ENCODE results near the gene RITA1.
A peak's percentile ranks its signal among the peaks of the same experiment; 100 is the strongest.

RITA1 gene

DNA sequence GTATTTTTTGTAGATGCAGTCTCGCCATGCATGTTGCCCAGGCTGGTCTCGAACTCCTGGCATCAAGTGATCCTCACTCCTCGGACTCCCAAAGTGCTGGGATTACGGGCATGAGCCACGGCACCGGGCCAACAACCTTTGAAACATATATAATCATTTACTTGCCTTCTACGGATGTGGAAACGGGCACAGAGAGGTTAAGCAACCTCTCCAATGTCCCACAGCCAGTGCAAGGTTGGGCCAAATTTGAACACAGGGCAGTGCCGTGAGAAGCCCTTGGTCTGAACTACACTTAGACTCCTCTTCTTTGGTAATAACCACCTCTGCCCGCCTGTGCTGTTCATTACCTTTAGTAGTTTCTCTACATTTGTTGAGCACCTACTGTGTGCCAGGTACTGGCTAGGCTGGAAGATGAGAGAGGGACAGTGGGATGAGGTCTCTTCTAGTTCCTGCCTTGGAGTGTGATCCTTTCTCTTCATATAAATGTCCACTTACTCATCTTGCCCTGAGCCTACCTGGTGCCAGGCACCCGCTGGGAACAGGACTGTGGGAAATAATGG is 2.4 kb upstream of the RITA1 start:
- TF ChIP-seq ZNF274 (IDR thresholded peaks at IDR 0.05; ENCODE audit: low read depth, low read length) (no peak), YY1 (IDR thresholded peaks at IDR 0.05; ENCODE audit: insufficient read depth, insufficient read length) (no peak), SUZ12 (IDR thresholded peaks at IDR 0.05; ENCODE audit: extremely low read depth, insufficient read depth, insufficient read length) (no peak)
- Histone ChIP-seq H3K4me3 (ENCODE audit: insufficient read length, low read depth) (no peak overlapping the region), H3K9ac (ENCODE audit: insufficient read length, low read depth) (no peak overlapping the region), H3K4me1 (ENCODE audit: insufficient read depth, insufficient read length) (peaks cover 6% of the 10 kb centered on the region), H3K36me3 (ENCODE audit: insufficient read depth, insufficient read length, low read length) (peaks cover 63% of the 10 kb centered on the region), H3K27me3 (ENCODE audit: insufficient read depth, insufficient read length) (no peaks in the 10 kb centered on the region), H3K9me3 (ENCODE audit: insufficient read depth, low read length) (no peaks in the 10 kb centered on the region)
- no peak for DNase-seq (ENCODE audit: low read depth, low spot score)

DNA sequence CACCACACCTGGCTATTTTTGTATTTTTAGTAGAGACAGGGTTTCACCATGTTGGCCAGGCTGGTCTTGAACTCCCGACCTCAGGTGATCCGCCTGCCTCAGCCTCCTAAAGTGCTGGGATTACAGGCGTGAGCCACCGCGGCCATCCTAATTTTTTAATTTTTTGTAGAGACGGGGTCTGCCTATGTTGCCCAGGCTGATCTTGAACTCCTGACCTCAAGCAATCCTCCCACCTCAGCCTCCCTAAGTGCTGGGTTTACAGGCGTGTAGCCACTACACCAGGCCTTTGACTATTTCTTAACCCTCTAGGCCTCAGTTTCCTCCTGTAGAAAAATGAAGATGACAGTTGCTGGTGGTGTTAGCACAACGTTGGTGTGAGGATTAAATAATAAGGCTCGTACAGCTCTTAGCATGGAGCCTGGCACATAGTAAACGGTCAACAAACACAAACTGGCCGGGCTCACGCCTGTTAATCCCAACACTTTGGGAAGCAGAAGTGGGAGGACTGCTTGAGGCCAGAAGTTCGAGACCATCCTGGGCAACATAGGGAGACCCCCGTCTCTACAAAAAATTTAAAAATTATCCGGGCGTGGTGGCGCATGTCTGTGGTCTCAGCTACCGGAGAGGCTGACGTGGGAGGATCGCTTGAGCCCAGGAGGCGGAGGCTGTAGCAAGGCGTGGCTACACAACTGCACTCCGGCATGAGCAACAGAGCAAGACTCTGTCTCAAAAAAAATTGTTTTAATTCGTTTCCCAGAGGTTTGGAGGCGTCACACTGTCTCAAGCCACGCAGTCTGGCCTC is 1.2 kb upstream of the RITA1 start:
- no peaks in the 10 kb centered on the region for H3K27me3 ChIP-seq (ENCODE audit: insufficient read depth, insufficient read length)
- TF ChIP-seq SUZ12 (IDR thresholded peaks at IDR 0.05; ENCODE audit: extremely low read depth, insufficient read depth, insufficient read length) (no peak), YY1 (IDR thresholded peaks at IDR 0.05; ENCODE audit: insufficient read depth, insufficient read length) (no peak), ZNF274 (IDR thresholded peaks at IDR 0.05; ENCODE audit: low read depth, low read length) (no peak)
- peaks cover 60% of the 10 kb centered on the region for H3K36me3 ChIP-seq (ENCODE audit: insufficient read depth, insufficient read length, low read length)

DNA sequence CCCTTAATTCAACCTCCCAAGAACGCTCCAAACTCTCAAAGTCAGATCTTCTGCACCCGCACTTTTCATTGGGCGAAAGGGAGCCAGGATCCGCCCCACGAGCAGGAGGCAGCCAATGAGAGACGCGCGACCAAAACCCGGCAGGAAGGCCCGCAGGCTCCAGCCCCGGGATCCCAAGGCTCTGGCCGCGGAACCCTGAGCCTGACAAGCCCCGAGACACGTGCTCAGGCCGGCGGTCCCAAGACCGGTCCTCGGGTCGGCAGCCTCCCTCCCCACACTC is 681 bp upstream of the RITA1 start:
- Histone ChIP-seq H3K9ac (ENCODE audit: insufficient read length, low read depth) (peak overlapping the region; percentile 99), H3K36me3 (ENCODE audit: insufficient read depth, insufficient read length, low read length) (peaks cover 60% of the 10 kb centered on the region), H3K4me1 (ENCODE audit: insufficient read depth, insufficient read length) (peaks cover 6% of the 10 kb centered on the region), H3K4me3 (ENCODE audit: insufficient read length, low read depth) (peak overlapping the region; percentile 98), H3K9me3 (ENCODE audit: insufficient read depth, low read length) (no peaks in the 10 kb centered on the region), H3K27me3 (ENCODE audit: insufficient read depth, insufficient read length) (no peaks in the 10 kb centered on the region)
- TF ChIP-seq YY1 (IDR thresholded peaks at IDR 0.05; ENCODE audit: insufficient read depth, insufficient read length) (no peak), SUZ12 (IDR thresholded peaks at IDR 0.05; ENCODE audit: extremely low read depth, insufficient read depth, insufficient read length) (no peak), ZNF274 (IDR thresholded peaks at IDR 0.05; ENCODE audit: low read depth, low read length) (no peak)
- peak; percentile 84 for DNase-seq (ENCODE audit: low read depth, low spot score)

More for the DNA sequence above, 1.2 kb upstream of the RITA1 start:
- peaks cover 6% of the 10 kb centered on the region for H3K4me1 ChIP-seq (ENCODE audit: insufficient read depth, insufficient read length)
- no peak for DNase-seq (ENCODE audit: low read depth, low spot score)
- peak overlapping the region; percentile 98 for H3K4me3 ChIP-seq (ENCODE audit: insufficient read length, low read depth)
- peak overlapping the region; percentile 99 for H3K9ac ChIP-seq (ENCODE audit: insufficient read length, low read depth)
- no peaks in the 10 kb centered on the region for H3K9me3 ChIP-seq (ENCODE audit: insufficient read depth, low read length)

DNA sequence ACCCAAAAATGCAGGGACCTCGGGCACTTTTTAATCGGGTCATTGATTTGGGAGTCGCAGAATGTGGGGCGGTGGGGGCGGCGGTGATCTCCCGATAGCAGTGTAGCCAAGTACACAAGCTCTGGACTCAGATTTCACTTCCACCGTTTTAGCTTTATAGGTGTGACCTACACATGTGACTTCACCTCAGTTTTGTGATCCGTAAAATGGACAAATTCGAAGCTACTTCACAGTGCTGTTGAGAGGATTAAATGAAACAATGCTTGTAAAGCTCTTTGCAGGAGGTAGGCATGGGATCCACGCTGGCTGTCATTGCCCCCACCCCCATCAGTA is 478 bp downstream of the RITA1 start:
- no peaks in the 10 kb centered on the region for H3K27me3 ChIP-seq (ENCODE audit: insufficient read depth, insufficient read length)
- H3K9me3 ChIP-seq (ENCODE audit: insufficient read depth, low read length), result no peaks in the 10 kb centered on the region
- peaks cover 5% of the 10 kb centered on the region for H3K4me1 ChIP-seq (ENCODE audit: insufficient read depth, insufficient read length)
- H3K4me3 ChIP-seq (ENCODE audit: insufficient read length, low read depth), result peak overlapping the region; percentile 98
- H3K36me3 ChIP-seq (ENCODE audit: insufficient read depth, insufficient read length, low read length), result peaks cover 58% of the 10 kb centered on the region
- TF ChIP-seq YY1 (IDR thresholded peaks at IDR 0.05; ENCODE audit: insufficient read depth, insufficient read length) (no peak), SUZ12 (IDR thresholded peaks at IDR 0.05; ENCODE audit: extremely low read depth, insufficient read depth, insufficient read length) (no peak), ZNF274 (IDR thresholded peaks at IDR 0.05; ENCODE audit: low read depth, low read length) (no peak)
- DNase-seq (ENCODE audit: low read depth, low spot score), result no peak
- H3K9ac ChIP-seq (ENCODE audit: insufficient read length, low read depth), result peak overlapping the region; percentile 99

DNA sequence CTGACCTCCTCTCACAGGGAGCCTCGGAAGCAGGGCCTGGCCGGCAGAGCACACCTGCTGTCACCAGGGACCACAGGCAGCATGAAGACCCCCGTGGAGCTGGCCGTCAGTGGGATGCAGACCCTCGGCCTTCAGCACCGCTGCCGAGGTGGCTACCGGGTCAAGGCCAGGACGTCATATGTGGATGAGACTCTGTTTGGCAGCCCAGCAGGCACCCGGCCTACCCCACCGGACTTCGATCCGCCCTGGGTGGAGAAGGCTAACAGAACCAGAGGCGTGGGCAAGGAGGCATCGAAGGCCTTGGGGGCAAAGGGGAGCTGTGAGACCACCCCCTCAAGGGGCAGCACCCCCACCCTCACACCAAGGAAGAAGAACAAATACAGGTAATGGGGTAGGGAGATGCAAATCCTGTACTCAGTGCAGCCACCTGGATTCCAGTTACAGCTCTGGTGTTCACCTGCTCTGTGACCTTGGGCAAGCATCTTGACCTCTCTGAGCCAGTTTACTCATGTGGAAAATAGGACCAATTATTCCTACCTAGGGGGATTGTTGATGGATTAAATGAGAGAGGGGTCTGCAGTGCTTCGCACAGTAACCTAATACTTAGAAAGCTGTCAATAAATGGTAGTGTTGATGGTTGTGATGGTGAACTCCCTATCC is 1.3 kb downstream of the RITA1 start:
- peaks cover 61% of the 10 kb centered on the region for H3K36me3 ChIP-seq (ENCODE audit: insufficient read depth, insufficient read length, low read length)
- no peak for DNase-seq (ENCODE audit: low read depth, low spot score)
- H3K4me1 ChIP-seq (ENCODE audit: insufficient read depth, insufficient read length), result peaks cover 11% of the 10 kb centered on the region
- H3K4me3 ChIP-seq (ENCODE audit: insufficient read length, low read depth), result peak overlapping the region; percentile 98
- H3K9ac ChIP-seq (ENCODE audit: insufficient read length, low read depth), result peak overlapping the region; percentile 99
- H3K9me3 ChIP-seq (ENCODE audit: insufficient read depth, low read length), result no peaks in the 10 kb centered on the region
- no peaks in the 10 kb centered on the region for H3K27me3 ChIP-seq (ENCODE audit: insufficient read depth, insufficient read length)
- TF ChIP-seq YY1 (IDR thresholded peaks at IDR 0.05; ENCODE audit: insufficient read depth, insufficient read length), result no peak
- no peak for TF ChIP-seq SUZ12 (IDR thresholded peaks at IDR 0.05; ENCODE audit: extremely low read depth, insufficient read depth, insufficient read length)
- no peak for TF ChIP-seq ZNF274 (IDR thresholded peaks at IDR 0.05; ENCODE audit: low read depth, low read length)

DNA sequence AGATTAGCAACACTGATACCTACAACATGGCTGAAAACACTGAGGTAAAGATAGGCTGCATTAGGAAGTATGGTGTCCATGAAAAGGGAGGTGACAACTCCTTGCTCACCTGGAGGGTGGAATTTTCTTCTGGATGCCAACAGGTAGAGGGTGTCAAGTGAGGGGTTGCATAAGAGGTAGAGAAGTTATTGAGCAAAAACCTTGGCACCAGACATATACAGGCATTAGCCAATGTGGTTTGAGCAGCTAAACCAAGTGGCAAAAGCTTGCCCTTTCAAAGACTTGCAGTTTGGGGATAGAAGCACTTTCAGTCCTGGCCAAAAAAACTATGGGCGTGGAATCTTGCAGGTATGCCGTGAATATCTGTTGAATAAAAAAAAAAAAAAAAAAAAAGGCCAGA is 3.8 kb downstream of the RITA1 start:
- no peak for TF ChIP-seq YY1 (IDR thresholded peaks at IDR 0.05; ENCODE audit: insufficient read depth, insufficient read length)
- TF ChIP-seq ZNF274 (IDR thresholded peaks at IDR 0.05; ENCODE audit: low read depth, low read length), result no peak
- TF ChIP-seq SUZ12 (IDR thresholded peaks at IDR 0.05; ENCODE audit: extremely low read depth, insufficient read depth, insufficient read length), result no peak
- peaks cover 56% of the 10 kb centered on the region for H3K36me3 ChIP-seq (ENCODE audit: insufficient read depth, insufficient read length, low read length)
- H3K4me1 ChIP-seq (ENCODE audit: insufficient read depth, insufficient read length), result peaks cover 19% of the 10 kb centered on the region
- no peak for DNase-seq (ENCODE audit: low read depth, low spot score)
- no peaks in the 10 kb centered on the region for H3K27me3 ChIP-seq (ENCODE audit: insufficient read depth, insufficient read length)
- H3K4me3 ChIP-seq (ENCODE audit: insufficient read length, low read depth), result no peak overlapping the region
- H3K9me3 ChIP-seq (ENCODE audit: insufficient read depth, low read length), result no peaks in the 10 kb centered on the region
- no peak overlapping the region for H3K9ac ChIP-seq (ENCODE audit: insufficient read length, low read depth)

DNA sequence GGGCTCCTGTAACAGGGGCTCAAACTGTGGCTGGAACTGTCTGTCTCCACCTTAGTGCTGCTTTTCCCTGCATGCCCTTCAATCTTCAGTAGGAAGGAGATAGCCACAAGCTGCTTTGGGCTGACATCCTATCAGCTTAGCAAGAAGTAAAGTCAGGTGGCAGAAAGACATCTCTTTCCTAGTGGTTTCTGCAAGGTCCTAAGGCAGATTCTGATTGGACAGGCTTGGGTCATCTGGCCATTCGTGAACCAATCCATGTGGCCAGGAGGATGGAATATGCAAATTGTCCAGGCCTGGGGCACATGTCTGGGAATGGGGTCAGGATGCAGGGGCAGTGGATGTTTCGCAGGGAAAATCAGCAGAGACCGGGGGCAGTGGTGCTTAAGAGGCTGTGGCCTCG is 5.2 kb downstream of the RITA1 start:
- Histone ChIP-seq H3K36me3 (ENCODE audit: insufficient read depth, insufficient read length, low read length) (peaks cover 56% of the 10 kb centered on the region), H3K9me3 (ENCODE audit: insufficient read depth, low read length) (no peaks in the 10 kb centered on the region)

More for the DNA sequence above, 5.2 kb downstream of the RITA1 start:
- H3K4me1 ChIP-seq (ENCODE audit: insufficient read depth, insufficient read length), result peaks cover 25% of the 10 kb centered on the region
- H3K9ac ChIP-seq (ENCODE audit: insufficient read length, low read depth), result no peak overlapping the region
- H3K27me3 ChIP-seq (ENCODE audit: insufficient read depth, insufficient read length), result no peaks in the 10 kb centered on the region
- TF ChIP-seq YY1 (IDR thresholded peaks at IDR 0.05; ENCODE audit: insufficient read depth, insufficient read length) (no peak), ZNF274 (IDR thresholded peaks at IDR 0.05; ENCODE audit: low read depth, low read length) (no peak), SUZ12 (IDR thresholded peaks at IDR 0.05; ENCODE audit: extremely low read depth, insufficient read depth, insufficient read length) (no peak)
- no peak overlapping the region for H3K4me3 ChIP-seq (ENCODE audit: insufficient read length, low read depth)
- peak; percentile 48 for DNase-seq (ENCODE audit: low read depth, low spot score)

All from NT2/D1 (cell line).